Liver (tissue), 3 donors: ENCODE measurements around the gene CNTN1.

Experiments
- FOXA1 ChIP-seq: IDR thresholded peaks from 2 replicates; pipeline ENCODE4 v1.6.1; 2016; ENCODE audit warnings: antibody characterized with exemption
- GABPA ChIP-seq, 2 donors: IDR thresholded peaks in 1 of 2; conservative IDR thresholded peaks in 1 of 2; 2 replicates each; pipeline ENCODE4 v1.6.1; 2016; ENCODE audit warnings: antibody characterized with exemption in 2 of 2, mild to moderate bottlenecking in 1 of 2, moderate library complexity in 1 of 2
- HNF4G ChIP-seq: IDR thresholded peaks from 2 replicates; pipeline ENCODE4 v1.6.1; 2016; ENCODE audit warnings: antibody characterized with exemption
- JUND ChIP-seq, 2 donors: IDR thresholded peaks; 2 replicates each; pipeline ENCODE4 v1.6.1; 2016; ENCODE audit warnings: antibody characterized with exemption in 2 of 2
- NR2F2 ChIP-seq: IDR thresholded peaks from 2 replicates; pipeline ENCODE4 v1.6.1; 2016; ENCODE audit warnings: antibody characterized with exemption
- RAD21 ChIP-seq, 2 donors: IDR thresholded peaks; 2 replicates each; pipeline ENCODE4 v1.6.1; 2016; ENCODE audit warnings: antibody characterized with exemption in 2 of 2, mild to moderate bottlenecking in 2 of 2
- RXRA ChIP-seq, 2 donors: IDR thresholded peaks; 2 replicates each; pipeline ENCODE4 v1.6.1; 2017 to 2018; ENCODE audit warnings: antibody characterized with exemption in 2 of 2, mild to moderate bottlenecking in 1 of 2
- SP1 ChIP-seq: IDR thresholded peaks from 2 replicates; pipeline ENCODE4 v1.6.1; 2018; ENCODE audit warnings: antibody characterized with exemption, mild to moderate bottlenecking
- YY1 ChIP-seq: IDR thresholded peaks from 2 replicates; pipeline ENCODE4 v1.6.1; 2016; ENCODE audit warnings: antibody characterized with exemption, mild to moderate bottlenecking
- TF ChIP-seq, protein P1 (sequence below): fragments of 150-350 bp; IDR thresholded peaks from 2 replicates; pipeline ENCODE4 v1.5.1; 2017; ENCODE audit warnings: improper control_type of control experiment, low read depth, low read length; ENCODE audit not compliant: missing input control
- TF ChIP-seq, protein P2 (sequence below): IDR thresholded peaks from 2 replicates; pipeline ENCODE4 v1.6.1; 2016; ENCODE audit warnings: antibody characterized with exemption
- TF ChIP-seq, protein P3 (sequence below): IDR thresholded peaks from 2 replicates; pipeline ENCODE4 v1.6.1; 2016; ENCODE audit warnings: antibody characterized with exemption
- TF ChIP-seq, protein P4 (sequence below): IDR thresholded peaks from 2 replicates; pipeline ENCODE4 v1.6.1; 2016; ENCODE audit warnings: antibody characterized with exemption, mild to moderate bottlenecking
- TF ChIP-seq, protein P5 (sequence below): IDR thresholded peaks from 2 replicates; pipeline ENCODE4 v1.6.1; 2016; ENCODE audit warnings: antibody characterized with exemption
- donor health status: healthy.
- donor health status: healthy.

DNA sequence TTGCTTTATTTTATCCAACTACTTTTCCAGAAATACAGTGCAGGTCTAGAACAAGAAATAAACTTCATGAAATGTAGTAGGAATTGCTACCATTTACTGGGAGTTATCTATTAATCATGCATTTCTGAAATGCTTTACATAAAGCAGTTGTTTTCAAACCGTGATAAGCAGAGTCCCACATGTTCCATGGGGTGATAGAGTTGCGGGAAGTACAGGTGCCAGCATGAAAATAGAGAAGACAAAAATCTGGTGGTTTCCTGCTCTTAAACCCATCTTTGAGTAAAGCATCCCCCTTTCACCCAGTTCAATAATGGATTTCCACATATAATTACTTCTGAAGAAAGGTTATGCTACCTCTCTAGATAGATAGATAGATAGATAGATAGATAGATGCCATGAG is 372.2 kb downstream of the CNTN1 start:
- TF ChIP-seq, protein P1, sequence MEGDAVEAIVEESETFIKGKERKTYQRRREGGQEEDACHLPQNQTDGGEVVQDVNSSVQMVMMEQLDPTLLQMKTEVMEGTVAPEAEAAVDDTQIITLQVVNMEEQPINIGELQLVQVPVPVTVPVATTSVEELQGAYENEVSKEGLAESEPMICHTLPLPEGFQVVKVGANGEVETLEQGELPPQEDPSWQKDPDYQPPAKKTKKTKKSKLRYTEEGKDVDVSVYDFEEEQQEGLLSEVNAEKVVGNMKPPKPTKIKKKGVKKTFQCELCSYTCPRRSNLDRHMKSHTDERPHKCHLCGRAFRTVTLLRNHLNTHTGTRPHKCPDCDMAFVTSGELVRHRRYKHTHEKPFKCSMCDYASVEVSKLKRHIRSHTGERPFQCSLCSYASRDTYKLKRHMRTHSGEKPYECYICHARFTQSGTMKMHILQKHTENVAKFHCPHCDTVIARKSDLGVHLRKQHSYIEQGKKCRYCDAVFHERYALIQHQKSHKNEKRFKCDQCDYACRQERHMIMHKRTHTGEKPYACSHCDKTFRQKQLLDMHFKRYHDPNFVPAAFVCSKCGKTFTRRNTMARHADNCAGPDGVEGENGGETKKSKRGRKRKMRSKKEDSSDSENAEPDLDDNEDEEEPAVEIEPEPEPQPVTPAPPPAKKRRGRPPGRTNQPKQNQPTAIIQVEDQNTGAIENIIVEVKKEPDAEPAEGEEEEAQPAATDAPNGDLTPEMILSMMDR = no peak
- TF ChIP-seq RAD21 (IDR thresholded peaks at IDR 0.05) (no peak), YY1 (no peak), GABPA (IDR thresholded peaks at IDR 0.05 in 1 of 2, conservative IDR thresholded peaks at IDR 0.05 in 1 of 2) (no peak), JUND (IDR thresholded peaks at IDR 0.05) (no peak), SP1 (no peak), NR2F2 (no peak), RXRA (IDR thresholded peaks at IDR 0.05) (no peak), HNF4G (no peak), FOXA1 (no peak)
- TF ChIP-seq, protein P2, sequence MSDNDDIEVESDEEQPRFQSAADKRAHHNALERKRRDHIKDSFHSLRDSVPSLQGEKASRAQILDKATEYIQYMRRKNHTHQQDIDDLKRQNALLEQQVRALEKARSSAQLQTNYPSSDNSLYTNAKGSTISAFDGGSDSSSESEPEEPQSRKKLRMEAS = no peak
- TF ChIP-seq, protein P3, sequence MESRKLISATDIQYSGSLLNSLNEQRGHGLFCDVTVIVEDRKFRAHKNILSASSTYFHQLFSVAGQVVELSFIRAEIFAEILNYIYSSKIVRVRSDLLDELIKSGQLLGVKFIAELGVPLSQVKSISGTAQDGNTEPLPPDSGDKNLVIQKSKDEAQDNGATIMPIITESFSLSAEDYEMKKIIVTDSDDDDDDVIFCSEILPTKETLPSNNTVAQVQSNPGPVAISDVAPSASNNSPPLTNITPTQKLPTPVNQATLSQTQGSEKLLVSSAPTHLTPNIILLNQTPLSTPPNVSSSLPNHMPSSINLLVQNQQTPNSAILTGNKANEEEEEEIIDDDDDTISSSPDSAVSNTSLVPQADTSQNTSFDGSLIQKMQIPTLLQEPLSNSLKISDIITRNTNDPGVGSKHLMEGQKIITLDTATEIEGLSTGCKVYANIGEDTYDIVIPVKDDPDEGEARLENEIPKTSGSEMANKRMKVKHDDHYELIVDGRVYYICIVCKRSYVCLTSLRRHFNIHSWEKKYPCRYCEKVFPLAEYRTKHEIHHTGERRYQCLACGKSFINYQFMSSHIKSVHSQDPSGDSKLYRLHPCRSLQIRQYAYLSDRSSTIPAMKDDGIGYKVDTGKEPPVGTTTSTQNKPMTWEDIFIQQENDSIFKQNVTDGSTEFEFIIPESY = no peak
- TF ChIP-seq, protein P4, sequence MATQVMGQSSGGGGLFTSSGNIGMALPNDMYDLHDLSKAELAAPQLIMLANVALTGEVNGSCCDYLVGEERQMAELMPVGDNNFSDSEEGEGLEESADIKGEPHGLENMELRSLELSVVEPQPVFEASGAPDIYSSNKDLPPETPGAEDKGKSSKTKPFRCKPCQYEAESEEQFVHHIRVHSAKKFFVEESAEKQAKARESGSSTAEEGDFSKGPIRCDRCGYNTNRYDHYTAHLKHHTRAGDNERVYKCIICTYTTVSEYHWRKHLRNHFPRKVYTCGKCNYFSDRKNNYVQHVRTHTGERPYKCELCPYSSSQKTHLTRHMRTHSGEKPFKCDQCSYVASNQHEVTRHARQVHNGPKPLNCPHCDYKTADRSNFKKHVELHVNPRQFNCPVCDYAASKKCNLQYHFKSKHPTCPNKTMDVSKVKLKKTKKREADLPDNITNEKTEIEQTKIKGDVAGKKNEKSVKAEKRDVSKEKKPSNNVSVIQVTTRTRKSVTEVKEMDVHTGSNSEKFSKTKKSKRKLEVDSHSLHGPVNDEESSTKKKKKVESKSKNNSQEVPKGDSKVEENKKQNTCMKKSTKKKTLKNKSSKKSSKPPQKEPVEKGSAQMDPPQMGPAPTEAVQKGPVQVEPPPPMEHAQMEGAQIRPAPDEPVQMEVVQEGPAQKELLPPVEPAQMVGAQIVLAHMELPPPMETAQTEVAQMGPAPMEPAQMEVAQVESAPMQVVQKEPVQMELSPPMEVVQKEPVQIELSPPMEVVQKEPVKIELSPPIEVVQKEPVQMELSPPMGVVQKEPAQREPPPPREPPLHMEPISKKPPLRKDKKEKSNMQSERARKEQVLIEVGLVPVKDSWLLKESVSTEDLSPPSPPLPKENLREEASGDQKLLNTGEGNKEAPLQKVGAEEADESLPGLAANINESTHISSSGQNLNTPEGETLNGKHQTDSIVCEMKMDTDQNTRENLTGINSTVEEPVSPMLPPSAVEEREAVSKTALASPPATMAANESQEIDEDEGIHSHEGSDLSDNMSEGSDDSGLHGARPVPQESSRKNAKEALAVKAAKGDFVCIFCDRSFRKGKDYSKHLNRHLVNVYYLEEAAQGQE = no peak
- TF ChIP-seq, protein P5, sequence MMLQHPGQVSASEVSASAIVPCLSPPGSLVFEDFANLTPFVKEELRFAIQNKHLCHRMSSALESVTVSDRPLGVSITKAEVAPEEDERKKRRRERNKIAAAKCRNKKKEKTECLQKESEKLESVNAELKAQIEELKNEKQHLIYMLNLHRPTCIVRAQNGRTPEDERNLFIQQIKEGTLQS = no peak
